Keratinocyte (primary cell): ENCODE data around the gene ZNF57. TPM values are rescaled to one million over a fixed set of nuclear protein-coding genes. Genes with fewer than 3 reads are reported as not detected.
A peak's percentile ranks its signal among the peaks of the same experiment; 100 is the strongest.

Experiments used
- DNase-seq: peaks from one replicate; pipeline ENCODE4 v3.0.0-alpha.2; 2011; ENCODE audit warnings: low read depth, missing footprints, low spot score
- FAIRE-seq: peaks from 2 replicates; lab custom pipeline; 2011; peaks lifted over from hg19 to GRCh38; lab: Jason Lieb, UNC
- H2AFZ ChIP-seq: 2 replicates; pipeline ENCODE4 v1.6.0; 2012; ENCODE audit warnings: low read length, control low read depth, inconsistent platforms; ENCODE audit not compliant: control insufficient read depth
- H3K27ac ChIP-seq: 2 replicates; pipeline ENCODE4 v1.5.1; 2011; ENCODE audit warnings: low read length; ENCODE audit not compliant: control insufficient read depth, insufficient read depth
- H3K27me3 ChIP-seq: 3 replicates; pipeline ENCODE4 v1.6.0; 2011; ENCODE audit warnings: low read length; ENCODE audit not compliant: control insufficient read depth, insufficient read depth; ENCODE audit errors: extremely low read depth
- H3K36me3 ChIP-seq, 2 experiments: 2 replicates in 1 of 2; 3 replicates in 1 of 2; pipeline ENCODE4 v1.5.1; 2011; ENCODE audit warnings: low read length in 2 of 2, mild to moderate bottlenecking in 1 of 2; ENCODE audit not compliant: control insufficient read depth in 2 of 2, insufficient read depth in 2 of 2; ENCODE audit errors: extremely low read depth in 1 of 2
- H3K4me1 ChIP-seq: 3 replicates; pipeline ENCODE4 v1.5.1; 2011; ENCODE audit warnings: low read length; ENCODE audit not compliant: control insufficient read depth, insufficient read depth; ENCODE audit errors: extremely low read depth
- H3K4me2 ChIP-seq: 3 replicates; pipeline ENCODE4 v1.6.0; 2011; ENCODE audit warnings: low read depth, low read length; ENCODE audit not compliant: control insufficient read depth, insufficient read depth; ENCODE audit errors: extremely low read depth
- H3K4me3 ChIP-seq, 3 experiments: fragments of 200-600 bp in 1 of 3; sonication (generic) in 1 of 3; 2 replicates in 2 of 3; 3 replicates in 1 of 3; pipeline ENCODE4 v1.5.1; 2011 to 2016; ENCODE audit warnings: low read length in 3 of 3, mild to moderate bottlenecking in 3 of 3, control low read depth in 2 of 3, inconsistent platforms in 1 of 3, low read depth in 1 of 3, mixed read lengths in 1 of 3, mixed run types in 1 of 3, moderate library complexity in 1 of 3; ENCODE audit not compliant: control insufficient read depth in 2 of 3, insufficient read depth in 2 of 3; ENCODE audit errors: extremely low read depth in 1 of 3
- H3K79me2 ChIP-seq: 2 replicates; pipeline ENCODE4 v1.6.0; 2012; ENCODE audit warnings: low read length; ENCODE audit not compliant: control insufficient read depth, insufficient read depth
- H3K9ac ChIP-seq: 3 replicates; pipeline ENCODE4 v1.6.0; 2011; ENCODE audit warnings: low read length; ENCODE audit not compliant: control insufficient read depth, insufficient read depth; ENCODE audit errors: extremely low read depth
- H3K9me1 ChIP-seq: 3 replicates; pipeline ENCODE4 v1.6.0; 2011; ENCODE audit warnings: low read length; ENCODE audit not compliant: control insufficient read depth, insufficient read depth; ENCODE audit errors: extremely low read depth
- H3K9me3 ChIP-seq: 2 replicates; pipeline ENCODE4 v1.5.1; 2012; ENCODE audit warnings: low read depth, low read length; ENCODE audit not compliant: control insufficient read depth
- H4K20me1 ChIP-seq: 3 replicates; pipeline ENCODE4 v1.6.0; 2011; ENCODE audit warnings: low read length; ENCODE audit not compliant: control insufficient read depth, insufficient read depth; ENCODE audit errors: extremely low read depth
- CTCF ChIP-seq, 3 experiments: IDR thresholded peaks in 1 of 3; conservative IDR thresholded peaks in 1 of 3; optimal IDR thresholded peaks in 1 of 3; 2 replicates in 2 of 3; 3 replicates in 1 of 3; pipeline versions ENCODE3 to v1.5.1; 2011; ENCODE audit warnings: low read length in 3 of 3, mild to moderate bottlenecking in 3 of 3, moderate library complexity in 2 of 3, control low read depth in 1 of 3, inconsistent platforms in 1 of 3; ENCODE audit not compliant: insufficient read depth in 2 of 3; ENCODE audit errors: extremely low read depth in 1 of 3
- EZH2 ChIP-seq: IDR thresholded peaks from one replicate; pipeline ENCODE4 v1.6.1; 2012; ENCODE audit warnings: inconsistent platforms, mild to moderate bottlenecking, low read length, moderate library complexity
- dilution Hi-C: fragments of 300-500 bp; cut with MboI; formaldehyde crosslinking; loops from one replicate; pipeline ENCODE4 v1.7.0; 2020; ENCODE audit warnings: low sequenced_read_pairs; ENCODE audit not compliant: extremely low pct_ligation_motif_present
- polyA plus RNA-seq, 5 experiments: library from polyadenylated mRNA; depleted of rRNA in 3 of 5; stranded (reverse) in 3 of 5; stranded (forward) in 1 of 5; unstranded in 1 of 5; fragments of >200 nt; gene quantifications; 1 replicate in 1 of 5; 2 replicates in 3 of 5; 3 replicates in 1 of 5; pipeline versions ENCODE4 v1.2.1 to v1.2.3, GENCODE V29; 2011 to 2012; ENCODE audit warnings: missing spikeins in 2 of 5, low read depth in 1 of 5, low replicate concordance in 1 of 5

Gene ZNF57
- polyA plus RNA-seq, 1 donor (not counting 4 experiments of a cell fraction or from before 2014, with no cell fraction given) = 9.7 TPM

- peak overlapping the region in 2 of 3 experiments; percentile 68 to 72 for H3K4me3 ChIP-seq
- peak; percentile 23 for DNase-seq
- no peaks in the 10 kb centered on the region for H3K27me3 ChIP-seq
- peak overlapping the region; percentile 47 for H3K27ac ChIP-seq
- H3K79me2 ChIP-seq = peaks cover 15% of the 10 kb centered on the region
- peak overlapping the region; percentile 54 for H2AFZ ChIP-seq
- H4K20me1 ChIP-seq = no peaks in the 10 kb centered on the region
- dilution Hi-C loops = no loop called here
- TF ChIP-seq EZH2 = no peak
- peak in 2 of 3 experiments; percentile 11 to 22 for TF ChIP-seq CTCF (optimal IDR thresholded peaks at IDR 0.05 in 1 of 3, IDR thresholded peaks at IDR 0.05 in 1 of 3, conservative IDR thresholded peaks at IDR 0.05 in 1 of 3; ENCODE audit: extremely low read depth in 1 of 3, insufficient read depth in 2 of 3, low read length in 3 of 3)
- peak overlapping the region; percentile 50 for H3K9ac ChIP-seq
- peak; percentile 75 for FAIRE-seq
- no peaks in the 10 kb centered on the region for H3K9me3 ChIP-seq
- H3K4me2 ChIP-seq = peak overlapping the region; percentile 99
- H3K36me3 ChIP-seq = peaks cover 0 to 2% of the 10 kb centered on the region in 2 experiments
- no peaks in the 10 kb centered on the region for H3K9me1 ChIP-seq
- peaks cover 23% of the 10 kb centered on the region for H3K4me1 ChIP-seq
Measured at GRCh38 chr19:2952953-2953481, 52.3 kb downstream of the ZNF57 start.

- no peaks in the 10 kb centered on the region for H3K79me2 ChIP-seq
- no peaks in the 10 kb centered on the region for H3K36me3 ChIP-seq
- H3K9ac ChIP-seq = no peak overlapping the region
- peaks cover 17% of the 10 kb centered on the region for H3K4me1 ChIP-seq
- no peak overlapping the region for H3K27ac ChIP-seq
- H3K4me2 ChIP-seq = no peak overlapping the region
- DNase-seq (no peak), FAIRE-seq (no peak)
- dilution Hi-C loops = no loop called here
- no peaks in the 10 kb centered on the region for H4K20me1 ChIP-seq
- no peaks in the 10 kb centered on the region for H3K9me3 ChIP-seq
- no peaks in the 10 kb centered on the region for H3K27me3 ChIP-seq
- no peak for TF ChIP-seq CTCF (optimal IDR thresholded peaks at IDR 0.05 in 1 of 3, IDR thresholded peaks at IDR 0.05 in 1 of 3, conservative IDR thresholded peaks at IDR 0.05 in 1 of 3; ENCODE audit: extremely low read depth in 1 of 3, insufficient read depth in 2 of 3, low read length in 3 of 3)
- TF ChIP-seq EZH2 = no peak
- no peak overlapping the region for H3K4me3 ChIP-seq
- no peaks in the 10 kb centered on the region for H3K9me1 ChIP-seq
- no peak overlapping the region for H2AFZ ChIP-seq
Measured at GRCh38 chr19:2957160-2957559, 56.4 kb downstream of the ZNF57 start.
